Measurements from ENCODE around the gene CABYR.

DNA sequence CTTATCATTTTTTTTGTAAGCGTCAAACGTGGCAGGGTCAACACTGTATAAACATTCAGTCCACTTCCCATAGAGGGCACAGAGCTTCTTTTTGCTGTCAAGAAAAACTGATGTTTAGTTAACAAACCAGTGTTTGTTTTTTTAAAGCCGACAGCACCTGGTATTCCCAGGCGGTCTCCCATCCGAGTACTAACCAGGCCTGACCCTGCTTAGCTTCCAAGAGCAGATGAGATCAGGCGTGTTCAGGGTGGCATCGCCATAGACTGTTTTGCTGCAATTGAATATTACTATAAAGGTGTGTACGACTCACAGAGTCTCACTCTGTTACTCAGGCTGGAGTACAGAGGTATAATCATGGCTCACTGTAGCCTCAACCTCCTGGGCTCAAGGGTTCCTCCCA, 31.5 kb downstream of the CABYR start:
- TF ChIP-seq, protein P1, sequence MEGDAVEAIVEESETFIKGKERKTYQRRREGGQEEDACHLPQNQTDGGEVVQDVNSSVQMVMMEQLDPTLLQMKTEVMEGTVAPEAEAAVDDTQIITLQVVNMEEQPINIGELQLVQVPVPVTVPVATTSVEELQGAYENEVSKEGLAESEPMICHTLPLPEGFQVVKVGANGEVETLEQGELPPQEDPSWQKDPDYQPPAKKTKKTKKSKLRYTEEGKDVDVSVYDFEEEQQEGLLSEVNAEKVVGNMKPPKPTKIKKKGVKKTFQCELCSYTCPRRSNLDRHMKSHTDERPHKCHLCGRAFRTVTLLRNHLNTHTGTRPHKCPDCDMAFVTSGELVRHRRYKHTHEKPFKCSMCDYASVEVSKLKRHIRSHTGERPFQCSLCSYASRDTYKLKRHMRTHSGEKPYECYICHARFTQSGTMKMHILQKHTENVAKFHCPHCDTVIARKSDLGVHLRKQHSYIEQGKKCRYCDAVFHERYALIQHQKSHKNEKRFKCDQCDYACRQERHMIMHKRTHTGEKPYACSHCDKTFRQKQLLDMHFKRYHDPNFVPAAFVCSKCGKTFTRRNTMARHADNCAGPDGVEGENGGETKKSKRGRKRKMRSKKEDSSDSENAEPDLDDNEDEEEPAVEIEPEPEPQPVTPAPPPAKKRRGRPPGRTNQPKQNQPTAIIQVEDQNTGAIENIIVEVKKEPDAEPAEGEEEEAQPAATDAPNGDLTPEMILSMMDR (IDR thresholded peaks at IDR 0.05; ENCODE audit: low read depth, low read length) = no peak
- no peak for TF ChIP-seq POLR2A (IDR thresholded peaks at IDR 0.05; ENCODE audit: extremely low read depth, insufficient read length)
- TF ChIP-seq MYC (IDR thresholded peaks at IDR 0.05; ENCODE audit: low read depth, low read length) = no peak
